GM18861 (cell line): ENCODE measurements around the gene B4GAT1.
A peak's percentile ranks its signal among the peaks of the same experiment; 100 is the strongest.

ENCODE experiments used
- ATAC-seq: cut with Tn5 transposase; IDR thresholded peaks from one replicate; pipeline ENCODE4 v1.9.1; 2021; ENCODE audit not compliant: unreplicated experiment

B4GAT1 gene

DNA sequence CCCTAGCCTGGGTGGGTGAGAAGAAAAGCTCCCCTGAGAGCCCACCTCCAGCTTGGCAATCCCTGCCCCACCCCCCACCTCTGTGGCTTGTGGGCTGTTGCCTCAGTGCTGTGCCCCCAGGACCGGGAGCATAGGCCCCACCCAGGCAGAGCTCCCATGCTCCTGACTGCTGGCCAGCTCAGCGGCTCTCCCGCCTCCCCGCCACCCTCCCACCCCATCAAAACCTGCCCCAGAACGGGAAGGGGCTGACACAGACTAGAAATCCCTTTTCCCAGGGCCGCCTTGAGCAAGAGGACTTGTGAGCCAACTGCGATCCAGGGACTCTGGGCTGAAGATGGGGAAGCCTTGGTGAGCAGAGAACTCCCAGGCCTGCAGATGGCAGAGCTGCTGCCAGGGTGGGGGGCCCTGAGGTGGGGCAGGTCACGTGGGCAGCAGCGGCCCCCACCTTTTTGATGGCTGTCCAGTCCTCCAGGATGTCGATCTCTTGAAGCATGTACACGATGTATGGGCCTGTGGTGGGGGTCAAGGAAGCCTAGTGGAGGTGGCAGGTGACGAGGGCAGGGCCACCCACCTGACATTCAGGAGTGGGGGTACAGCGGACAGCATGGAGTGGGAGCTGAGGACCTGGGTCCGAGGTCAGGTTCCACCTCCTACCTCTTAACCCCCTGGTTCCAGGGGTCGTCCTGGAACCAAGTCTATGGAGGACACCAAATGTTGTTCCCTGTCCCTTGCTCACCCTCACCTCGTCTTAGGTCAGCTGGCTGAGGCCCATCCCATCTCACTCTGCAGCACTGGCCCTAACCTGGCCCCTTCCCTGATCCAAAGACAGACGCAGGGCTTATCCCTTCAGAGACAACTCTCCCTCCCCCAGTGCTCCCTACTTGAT lies 8.9 kb downstream of the B4GAT1 start:
- ATAC-seq = no peak

DNA sequence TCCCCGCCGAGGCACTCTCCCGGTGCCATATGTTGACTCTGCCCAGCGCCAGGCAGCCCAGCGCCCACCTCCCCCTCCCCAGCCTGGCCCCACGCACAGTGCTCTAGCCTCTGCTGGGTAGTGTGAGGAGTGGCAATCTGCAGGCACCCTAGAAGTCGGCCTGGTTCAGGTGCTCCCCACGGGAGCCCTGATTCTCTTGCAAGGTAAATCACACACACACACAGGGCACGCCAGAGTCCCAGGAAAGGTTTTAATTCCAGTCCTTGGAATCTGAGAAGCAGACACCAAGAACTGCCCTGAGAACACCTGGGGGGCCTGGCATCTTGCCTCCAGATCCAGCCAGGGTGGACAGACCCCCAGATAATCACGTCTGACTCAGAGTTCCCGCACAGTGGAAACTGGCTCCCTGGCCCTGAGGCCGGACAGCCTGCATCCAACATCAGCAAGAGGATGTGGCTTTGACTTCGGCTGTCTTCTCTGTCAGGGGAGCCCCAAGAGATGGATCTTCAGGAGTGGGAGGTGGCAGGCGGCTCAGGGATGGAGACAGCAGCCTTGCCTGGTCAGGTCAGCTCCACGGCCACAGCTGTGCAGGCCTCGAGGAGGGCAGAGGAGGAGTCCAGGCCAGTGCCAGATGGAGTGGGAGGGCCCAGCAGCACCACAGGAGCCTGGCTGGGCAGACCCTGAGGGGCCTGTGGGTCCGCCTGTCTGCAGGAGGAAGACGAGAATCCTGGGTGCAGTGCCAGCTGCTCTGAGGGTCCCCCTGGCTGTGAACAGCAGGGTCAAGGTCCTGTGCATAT lies 10.1 kb downstream of the B4GAT1 start:
- no peak for ATAC-seq

DNA sequence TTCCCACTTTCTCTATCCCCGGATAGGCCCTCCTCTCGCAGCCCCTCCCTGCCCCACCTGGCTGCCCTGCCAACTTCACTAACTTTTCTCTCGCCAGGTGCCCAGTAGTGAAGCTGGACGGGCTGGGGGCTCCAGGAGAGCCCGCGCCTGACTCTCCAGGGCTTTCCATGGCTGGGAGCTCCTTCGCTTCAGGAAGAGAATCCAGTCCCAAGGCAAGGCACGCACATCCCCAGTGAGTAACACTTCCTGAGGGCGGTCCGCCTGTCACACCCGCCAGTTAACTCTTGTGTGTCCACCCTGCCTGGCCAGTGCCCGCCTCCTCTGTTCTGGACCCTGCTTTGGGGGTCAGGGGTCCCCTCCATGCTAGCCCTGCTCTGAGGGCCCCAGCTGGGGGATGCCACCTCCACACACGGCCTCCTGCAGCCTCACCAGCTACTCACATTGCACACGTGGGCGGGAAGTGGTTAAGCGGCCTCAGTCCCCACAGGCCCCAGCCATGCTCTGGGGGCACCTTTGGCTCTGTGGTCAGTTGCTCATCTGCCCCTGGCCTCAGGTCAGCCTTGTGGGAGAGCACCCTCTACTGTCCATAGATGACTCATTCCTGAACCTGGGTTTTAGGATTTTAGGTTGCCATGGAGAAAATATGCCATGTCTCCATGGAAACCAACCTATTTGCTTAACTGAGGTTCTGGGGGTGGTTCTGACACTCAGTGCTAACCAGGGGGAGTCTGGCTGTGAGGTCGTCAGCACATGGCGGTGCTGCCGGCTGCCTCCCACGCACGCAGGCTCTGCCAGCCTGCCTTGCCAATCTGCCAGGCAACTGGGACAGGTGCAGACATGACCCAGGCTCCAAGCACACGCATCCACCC lies 11.0 kb downstream of the B4GAT1 start, which contains the start of gene RIN1:
RIN1 (minus strand) TSS at position 201 of the 869 bp plus-strand sequence; CDS start at position 169, 32 bp downstream.
- ATAC-seq = peak; percentile 61

DNA sequence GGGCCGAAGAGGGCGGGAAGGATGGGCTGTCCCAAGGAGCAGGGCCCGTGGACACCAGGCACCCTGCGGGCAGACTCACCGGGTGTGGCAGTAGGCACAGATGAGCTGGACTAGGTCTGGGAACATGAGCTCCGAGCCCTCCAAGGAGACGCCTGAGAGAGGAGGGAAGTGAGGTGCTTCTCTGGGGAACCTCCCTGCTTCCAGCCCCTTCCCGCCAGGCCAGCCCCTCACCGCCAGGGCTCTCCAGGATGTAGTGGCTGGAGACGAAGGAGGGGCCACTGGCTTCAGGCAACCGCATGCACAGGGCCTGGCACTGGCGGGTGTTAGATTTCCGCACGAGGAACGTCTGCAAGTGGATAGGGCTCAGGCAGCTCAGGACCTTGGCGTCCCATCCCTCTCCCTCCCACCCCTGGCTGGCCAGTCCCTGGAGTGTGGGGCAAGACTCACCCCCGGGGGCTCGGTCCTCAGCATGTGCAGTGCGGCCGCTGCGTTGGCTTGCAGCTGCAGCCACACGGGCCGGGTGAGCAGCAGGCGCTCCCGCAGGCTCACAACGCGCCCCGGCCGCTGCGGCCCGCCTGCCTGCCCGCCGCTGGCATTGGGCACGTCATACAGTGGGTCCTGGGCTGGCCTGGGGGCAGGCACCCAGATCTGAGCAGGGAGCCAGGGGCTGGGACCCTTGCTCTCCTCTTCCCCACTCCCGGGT lies 11.7 kb downstream of the B4GAT1 start:
- ATAC-seq = no peak

DNA sequence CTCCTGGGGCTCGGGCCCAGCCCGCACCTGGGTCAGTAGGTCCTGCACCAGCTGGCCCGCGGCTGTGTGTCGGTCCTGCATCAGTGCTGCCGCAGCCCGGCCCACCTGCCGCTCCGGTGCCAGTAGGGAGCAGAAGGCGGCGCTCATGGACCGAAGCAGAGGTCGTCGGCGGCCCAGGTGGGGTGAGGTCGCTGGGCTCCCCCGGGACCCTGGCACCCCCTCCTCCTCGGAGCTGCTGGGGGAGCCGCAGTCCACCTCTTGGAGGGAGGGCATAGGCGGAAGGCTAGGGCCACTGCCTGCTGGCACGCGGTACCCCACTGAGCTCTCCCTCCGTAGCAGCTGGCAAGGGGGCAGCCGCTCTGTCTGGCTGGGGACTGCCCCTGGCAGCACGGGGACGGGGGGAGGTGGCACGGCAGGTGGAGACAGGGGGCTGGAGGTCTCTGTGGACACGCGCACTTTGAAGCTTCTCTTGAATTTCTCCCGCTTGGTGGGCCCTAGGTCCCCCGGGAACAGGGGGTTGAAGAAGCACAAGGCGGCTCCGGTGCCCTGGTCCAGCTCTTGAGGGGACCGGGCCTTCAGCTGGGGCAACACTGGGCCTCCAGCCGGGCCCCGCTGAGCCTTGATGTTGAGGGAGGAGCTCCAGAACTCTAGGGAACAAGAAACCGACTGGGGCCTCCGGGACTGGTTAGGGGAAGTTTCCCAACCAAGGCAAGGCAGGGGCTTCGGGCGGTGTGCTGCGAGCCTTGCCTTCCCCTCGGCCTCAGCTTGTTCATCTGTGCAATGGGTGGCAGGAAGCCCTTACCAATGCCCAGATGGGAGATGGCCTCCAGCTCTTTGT lies 12.6 kb downstream of the B4GAT1 start:
- ATAC-seq = no peak

DNA sequence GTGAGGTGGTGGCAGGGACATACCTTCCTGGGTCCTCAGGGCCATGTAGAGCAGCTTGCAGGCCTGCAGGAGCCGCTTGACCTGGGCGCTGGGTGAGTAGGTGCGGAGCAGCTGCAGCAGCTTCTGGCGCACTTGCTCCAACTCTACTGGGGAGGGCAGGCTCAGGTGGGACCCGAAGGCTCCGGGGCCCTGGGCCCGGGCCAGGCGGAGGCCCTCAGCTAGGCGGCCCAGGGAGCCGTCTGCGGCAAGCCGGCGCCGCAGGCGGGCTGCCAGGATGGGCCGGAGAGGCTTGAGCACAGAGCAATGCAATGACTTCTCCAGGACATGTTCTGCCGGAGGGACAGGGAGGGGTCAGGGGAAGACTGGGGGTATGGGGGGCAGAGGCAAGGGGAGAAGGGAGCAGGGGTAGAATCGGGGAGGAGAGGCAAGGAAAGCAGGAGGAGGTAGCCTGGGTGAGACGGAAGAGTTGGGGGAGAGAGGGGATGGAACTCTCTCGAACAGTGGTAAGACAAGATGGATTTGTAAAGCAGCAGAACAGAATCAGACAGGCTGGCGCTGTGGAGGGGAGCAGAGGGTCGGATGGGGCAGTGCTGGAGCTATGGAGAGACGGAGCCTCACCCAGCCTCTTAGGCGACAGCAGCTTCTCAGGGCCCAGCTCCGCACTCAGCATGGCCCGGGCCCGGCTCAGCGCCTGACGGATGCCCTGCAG lies 13.4 kb downstream of the B4GAT1 start:
- ATAC-seq = no peak

DNA sequence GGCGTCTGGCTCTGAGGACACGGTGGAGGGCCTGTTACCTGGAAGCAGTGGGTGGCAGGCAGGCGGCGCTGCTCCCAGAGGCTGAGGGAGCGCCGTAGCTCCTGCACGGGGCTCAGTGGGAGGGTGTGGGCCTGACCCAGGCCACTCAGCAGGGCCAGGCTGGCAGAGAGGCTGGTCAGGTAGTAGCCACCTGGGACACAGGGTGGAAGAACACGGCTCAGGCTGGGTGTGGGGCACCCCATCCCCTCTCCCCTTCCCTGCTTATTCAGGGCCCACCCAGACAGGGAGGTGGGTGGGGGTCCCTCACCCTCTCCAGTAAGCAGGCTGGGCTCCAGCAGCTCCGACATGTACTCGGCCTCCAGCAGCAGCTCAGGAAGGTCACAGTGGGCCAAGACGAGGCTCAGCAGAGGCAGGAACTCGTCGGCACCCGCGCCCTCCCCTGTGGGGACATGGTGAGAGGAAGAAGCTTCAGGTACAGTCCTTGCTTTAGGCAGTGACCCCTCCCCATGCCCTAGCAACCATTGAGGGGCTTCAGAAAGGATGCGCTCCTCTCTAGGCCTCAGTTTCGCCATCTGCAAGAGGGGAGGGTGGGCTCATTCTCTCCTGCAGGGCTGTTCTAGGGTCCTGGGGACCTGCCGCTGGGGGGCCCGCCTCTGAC lies 14.1 kb downstream of the B4GAT1 start:
- no peak for ATAC-seq

DNA sequence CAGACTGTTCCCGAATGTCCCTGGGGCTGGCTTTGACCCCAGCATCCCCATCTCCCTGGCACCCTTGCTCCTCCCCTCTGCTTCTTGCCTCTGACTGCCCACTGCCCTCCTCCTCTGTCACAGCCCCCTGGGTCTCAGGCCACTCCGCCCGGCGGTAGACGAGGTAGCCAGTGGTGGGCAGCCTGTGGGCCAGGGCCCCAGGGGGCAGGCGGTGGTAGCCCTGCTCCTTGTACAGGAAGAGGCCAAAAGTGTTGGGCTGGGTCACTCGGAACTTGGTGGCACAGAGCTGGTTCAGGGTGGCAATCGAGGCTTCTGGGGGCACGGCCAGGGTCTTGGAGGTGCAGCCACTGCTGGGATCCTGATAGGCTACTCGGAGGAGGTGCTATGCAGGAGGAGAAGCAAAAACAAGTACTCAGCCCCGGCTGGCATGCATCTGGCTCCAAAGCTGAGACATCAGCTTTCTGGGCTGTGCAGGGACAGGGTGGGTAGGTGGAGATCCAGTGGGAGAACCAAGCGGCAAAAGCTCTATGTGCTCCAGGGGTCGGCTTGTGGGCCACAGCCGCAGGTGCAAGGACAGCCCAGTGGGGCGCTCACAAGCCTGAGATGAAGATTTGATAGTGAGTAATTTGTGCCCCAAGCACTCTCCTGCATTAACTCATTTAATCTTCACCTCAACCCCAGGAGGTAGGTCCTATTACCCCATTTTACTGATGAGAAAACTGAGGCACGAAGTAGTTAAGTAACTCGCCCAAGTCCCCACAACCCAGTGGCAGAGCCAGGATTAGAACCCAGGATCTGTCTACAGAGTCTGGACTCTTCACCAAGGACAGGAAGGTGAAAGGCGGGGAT lies 14.8 kb downstream of the B4GAT1 start:
- ATAC-seq = no peak

DNA sequence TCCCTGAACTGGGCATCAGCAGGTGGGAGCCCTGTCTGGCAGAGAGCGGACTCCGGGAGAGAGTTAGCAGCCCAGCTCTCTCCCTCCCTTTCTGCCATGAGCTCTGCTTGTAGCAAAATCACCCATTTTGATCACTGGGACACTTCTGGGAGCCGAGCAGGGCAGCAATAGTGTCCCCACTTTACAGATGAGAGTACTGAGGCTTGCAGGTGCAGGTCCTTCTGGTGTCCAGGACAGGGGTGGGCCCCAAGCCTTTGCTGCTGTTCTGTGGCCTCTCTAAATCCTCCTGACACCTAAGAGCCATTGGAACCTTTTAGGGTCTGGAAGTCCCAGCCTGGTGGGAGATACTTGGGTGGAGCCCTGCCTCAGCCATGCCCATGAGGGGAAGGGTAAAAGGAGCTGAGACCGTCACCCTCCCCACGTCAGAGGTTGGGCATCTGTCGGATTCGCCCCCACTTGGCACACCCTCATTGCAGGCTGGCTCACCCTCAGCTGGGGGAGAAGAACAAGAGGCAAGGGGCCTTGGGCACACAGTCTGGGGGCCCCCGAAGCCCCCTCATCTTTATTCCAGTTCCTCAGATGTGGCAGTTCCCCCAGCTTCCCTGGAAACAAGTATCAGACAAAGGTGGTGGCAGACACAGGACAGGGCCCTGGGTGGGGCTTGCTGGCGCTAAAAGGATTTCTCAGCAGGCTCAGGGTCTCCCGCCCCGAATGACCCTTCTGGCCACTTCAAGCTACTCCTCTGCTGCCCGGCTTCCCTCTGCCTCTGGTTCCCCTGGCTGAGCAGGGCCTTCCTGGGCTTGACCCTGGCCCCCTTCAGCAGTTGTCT lies 15.7 kb downstream of the B4GAT1 start:
- ATAC-seq = no peak

DNA sequence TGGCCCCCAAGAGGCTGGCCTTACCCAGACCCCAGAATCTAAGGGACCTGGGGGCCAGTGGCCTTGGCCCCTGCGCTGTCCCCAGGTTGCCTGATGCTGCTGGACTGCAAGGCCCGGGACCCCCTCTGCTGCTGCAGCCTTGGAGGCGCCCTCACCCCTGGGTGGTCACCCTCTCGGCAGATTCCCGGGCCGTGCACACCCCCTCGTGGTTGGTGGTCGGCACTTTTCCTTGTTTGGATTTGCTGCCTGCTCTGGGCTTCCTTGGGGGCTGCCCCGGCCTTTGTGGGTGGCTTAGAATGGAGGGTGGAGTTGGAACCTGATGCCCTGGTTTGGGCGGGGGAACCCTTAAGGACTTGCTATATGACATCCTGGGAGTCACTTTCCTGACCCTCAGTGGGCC lies 16.5 kb downstream of the B4GAT1 start:
- ATAC-seq = no peak

DNA sequence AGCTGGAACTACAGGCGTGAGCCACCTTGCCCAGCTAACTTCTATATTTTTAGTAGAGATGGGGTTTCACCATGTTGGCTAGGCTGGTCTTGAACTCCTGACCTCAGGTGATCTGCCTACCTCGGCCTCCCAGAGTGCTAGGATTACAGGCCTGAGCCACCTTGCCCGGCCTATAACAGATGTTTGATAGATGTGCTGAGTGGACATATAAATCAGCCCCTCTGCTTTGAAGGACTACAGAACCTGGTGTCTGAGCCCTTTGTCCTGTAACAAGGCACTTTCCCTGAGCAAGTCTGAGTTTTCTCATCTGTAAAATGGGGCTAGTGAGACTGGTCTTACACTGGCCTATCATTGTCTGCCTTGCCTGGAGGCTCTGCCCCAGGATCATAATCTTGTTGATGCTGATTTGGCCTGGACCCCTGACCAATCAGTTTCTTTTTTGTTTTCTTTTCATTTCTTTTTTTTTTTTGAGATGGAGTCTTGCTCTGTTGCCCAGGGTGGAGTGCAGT lies 18.2 kb downstream of the B4GAT1 start:
- ATAC-seq = no peak

DNA sequence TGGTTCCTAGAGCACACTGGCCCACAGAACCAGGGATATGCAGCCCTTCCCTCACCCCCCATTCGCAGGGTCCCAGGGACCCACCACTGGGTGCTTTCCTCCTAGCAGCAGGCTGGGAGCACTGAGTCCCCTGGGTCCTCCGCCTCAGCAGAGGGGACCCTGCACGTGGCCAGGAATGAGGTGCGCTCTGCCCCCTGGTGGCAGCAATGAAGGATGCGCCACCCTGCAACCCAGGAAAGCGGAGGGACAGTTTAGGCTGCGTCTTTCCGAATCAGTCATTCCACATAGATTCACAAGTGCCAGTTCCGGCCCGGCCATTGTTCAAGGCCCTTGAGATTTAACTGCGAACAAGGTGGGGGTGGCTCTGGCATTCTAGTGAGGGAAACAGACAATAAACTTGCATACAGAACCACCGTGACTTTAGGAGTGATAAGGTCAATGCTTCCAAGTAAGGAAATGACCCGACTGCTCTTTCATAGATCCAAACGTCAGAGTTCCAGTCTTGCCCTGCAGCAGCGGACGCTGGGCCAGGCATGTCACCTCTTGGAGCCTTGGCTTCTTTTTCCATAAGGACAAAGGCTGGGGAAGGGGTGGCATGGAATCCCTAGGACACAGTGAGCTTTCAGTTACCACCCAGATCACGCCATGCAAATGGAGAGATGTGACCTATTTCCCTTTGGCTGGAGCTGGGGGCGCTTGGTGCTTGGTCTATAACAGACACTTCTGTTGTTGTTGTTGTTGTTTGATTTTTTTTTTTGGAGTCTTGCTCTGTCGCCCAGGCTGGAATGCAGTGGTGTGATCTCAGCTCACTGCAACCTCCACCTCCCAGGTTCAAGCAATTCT lies 18.9 kb downstream of the B4GAT1 start:
- ATAC-seq = peak; percentile 52

DNA sequence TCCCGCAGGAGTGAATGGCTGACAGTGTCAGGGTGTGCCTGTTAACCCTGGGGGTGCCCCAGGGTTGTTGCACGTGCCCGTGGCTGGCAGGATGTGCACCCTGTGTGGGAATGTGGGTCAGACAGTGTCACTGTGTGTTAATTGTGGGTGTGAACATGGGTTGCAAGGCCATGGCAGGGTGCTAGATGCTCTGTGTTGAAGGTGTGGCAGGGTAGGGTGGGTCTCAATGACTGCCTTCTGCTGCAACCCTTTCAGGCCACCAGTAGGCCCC lies 19.5 kb downstream of the B4GAT1 start:
- no peak for ATAC-seq

DNA sequence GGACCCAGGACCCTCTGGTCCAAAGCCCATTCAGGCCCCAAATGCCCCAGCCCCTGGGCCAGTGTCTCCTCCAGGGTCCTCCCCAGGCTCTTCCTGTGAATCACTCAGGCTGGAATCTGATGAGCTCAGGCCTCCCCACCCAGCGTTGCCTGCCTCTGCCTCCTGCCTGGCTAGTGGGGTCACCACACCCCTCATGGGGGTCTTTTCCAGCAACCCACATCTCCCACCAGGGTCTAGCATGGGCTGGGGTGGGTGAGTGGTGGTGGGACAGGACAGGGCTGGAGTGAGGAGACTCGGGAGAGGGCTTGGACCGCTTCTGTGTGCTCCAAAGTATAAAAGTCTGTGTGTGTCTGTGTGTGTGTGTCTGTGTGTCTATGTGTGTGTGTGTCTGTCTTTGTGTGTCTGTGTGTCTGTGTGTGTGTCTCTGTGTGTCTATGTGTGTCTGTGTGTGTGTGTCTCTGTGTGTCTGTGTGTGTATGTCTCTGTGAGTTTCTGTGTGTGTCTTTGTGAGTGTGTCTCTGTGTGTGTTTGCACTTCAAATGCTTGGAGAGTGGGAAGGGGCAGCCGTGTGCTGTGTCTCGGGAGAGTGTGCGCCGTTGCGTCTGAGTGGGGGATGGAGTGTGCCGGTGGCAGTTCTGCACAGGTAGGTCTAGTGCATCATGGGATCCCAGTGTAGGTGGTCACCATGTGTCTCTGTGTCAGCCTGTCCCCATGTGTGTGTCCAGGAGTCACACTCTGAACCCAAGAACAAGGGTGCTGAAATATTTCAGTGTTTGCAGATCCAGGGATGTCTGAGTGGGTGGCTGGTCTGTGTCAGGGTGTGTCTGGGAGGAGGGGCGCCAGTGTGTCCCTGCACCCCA lies 20.0 kb downstream of the B4GAT1 start:
- ATAC-seq = no peak
